LNCaP clone FGC (cell line): ENCODE measurements around the gene TMEM52.

ENCODE experiments used
- DNase-seq: peaks from one replicate; pipeline ENCODE4 v3.0.0-alpha.2; 2011; ENCODE audit warnings: low read depth
- H3K4me3 ChIP-seq: 2 replicates; pipeline ENCODE4 v1.5.1; 2011; ENCODE audit warnings: mild to moderate bottlenecking, low read depth, low read length, control low read depth
- TF ChIP-seq, protein P1 (sequence below): IDR thresholded peaks from 2 replicates; pipeline ENCODE4 v1.5.1; 2012; ENCODE audit warnings: mild to moderate bottlenecking; ENCODE audit not compliant: control insufficient read depth, insufficient read depth; ENCODE audit errors: extremely low read depth

The TMEM52 gene

DNA sequence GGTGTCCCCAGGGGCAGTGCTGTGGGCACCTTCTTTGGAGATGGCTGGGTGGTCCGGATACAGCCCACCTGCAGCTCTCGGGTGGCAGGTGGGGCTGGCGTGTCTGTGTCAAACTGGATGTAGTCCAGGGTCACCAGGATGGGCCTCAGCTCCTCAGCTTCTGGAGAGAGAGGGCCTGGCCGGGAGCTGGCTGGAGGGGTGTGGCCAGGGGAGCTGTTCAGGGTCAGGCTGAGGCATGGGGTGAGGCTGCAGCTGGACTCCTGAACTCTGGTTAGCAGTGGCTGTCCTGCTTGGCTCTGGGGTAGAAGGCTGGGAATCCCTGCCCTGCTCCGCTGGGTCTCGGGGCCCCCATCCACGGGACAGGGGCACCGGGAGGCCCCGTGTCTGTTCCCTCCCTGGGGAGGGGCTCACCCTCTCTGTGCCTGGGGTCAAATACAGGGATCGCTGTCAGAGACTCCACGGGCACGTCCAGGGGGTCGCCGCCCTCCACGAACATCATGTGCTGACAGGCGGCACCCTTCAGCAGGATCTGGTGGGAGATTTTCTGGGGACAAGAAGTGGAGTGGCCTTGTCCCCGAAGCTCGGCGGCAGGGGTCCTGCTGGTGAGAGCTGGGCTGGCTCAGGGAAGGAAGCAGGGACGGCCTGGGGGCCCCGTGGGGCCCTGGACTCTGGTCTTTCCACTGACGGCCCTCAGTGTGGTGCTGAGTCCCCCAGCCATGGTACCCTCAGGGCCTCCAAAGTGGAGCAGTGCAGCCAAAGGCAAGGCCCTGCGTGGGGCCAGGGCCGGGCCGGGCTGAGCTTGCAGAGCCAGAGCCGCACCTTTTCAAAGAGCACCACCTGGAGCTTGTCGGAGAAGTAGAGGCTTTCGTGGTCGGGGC, 4.1 kb upstream of the TMEM52 start:
- TF ChIP-seq, protein P1, sequence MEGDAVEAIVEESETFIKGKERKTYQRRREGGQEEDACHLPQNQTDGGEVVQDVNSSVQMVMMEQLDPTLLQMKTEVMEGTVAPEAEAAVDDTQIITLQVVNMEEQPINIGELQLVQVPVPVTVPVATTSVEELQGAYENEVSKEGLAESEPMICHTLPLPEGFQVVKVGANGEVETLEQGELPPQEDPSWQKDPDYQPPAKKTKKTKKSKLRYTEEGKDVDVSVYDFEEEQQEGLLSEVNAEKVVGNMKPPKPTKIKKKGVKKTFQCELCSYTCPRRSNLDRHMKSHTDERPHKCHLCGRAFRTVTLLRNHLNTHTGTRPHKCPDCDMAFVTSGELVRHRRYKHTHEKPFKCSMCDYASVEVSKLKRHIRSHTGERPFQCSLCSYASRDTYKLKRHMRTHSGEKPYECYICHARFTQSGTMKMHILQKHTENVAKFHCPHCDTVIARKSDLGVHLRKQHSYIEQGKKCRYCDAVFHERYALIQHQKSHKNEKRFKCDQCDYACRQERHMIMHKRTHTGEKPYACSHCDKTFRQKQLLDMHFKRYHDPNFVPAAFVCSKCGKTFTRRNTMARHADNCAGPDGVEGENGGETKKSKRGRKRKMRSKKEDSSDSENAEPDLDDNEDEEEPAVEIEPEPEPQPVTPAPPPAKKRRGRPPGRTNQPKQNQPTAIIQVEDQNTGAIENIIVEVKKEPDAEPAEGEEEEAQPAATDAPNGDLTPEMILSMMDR, result no peak
- no peak for DNase-seq
- no peak overlapping the region for H3K4me3 ChIP-seq

DNA sequence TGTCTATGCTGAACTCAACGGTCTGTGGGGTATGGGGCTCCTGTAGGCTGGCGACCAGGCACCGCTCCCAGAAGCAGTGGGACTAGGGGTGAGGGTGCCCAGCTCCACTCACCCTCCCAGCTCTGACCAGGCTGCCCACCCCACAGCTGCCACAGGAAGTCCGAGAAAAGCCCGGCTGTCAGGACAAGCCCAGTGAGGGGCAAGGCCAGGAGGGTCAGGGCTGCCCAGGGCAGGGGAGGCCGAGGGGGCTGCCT, 3.5 kb upstream of the TMEM52 start:
- no peak overlapping the region for H3K4me3 ChIP-seq
- DNase-seq, result no peak
- TF ChIP-seq, protein P1, result no peak

- TF ChIP-seq, protein P1, result no peak
- H3K4me3 ChIP-seq, result no peak overlapping the region
- DNase-seq, result no peak
These were observed 3.0 kb upstream of the TMEM52 start for GRCh38 chr1:1921901-1922701.

DNA sequence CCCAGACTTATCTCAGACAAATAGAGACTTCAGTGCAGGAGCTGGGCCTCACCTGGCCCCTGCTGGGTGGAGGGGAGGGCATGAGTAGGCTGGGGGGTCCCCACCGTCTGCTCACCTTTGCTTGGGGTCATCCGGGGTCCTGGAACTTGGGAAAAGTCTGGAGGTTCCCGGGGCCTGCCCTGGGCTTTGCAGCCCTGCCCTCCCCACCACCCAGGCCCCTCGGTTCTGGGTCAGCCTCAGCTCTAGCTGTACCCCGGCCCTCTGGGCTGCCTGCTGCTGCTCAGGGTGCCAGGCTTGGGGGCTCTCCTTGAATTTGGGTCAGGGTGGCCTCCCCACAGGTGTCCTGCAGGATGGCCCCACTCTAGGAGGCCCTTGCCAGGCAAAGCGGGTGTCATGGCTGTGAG, 2.4 kb upstream of the TMEM52 start:
- TF ChIP-seq, protein P1, result no peak
- no peak overlapping the region for H3K4me3 ChIP-seq
- DNase-seq, result no peak

DNA sequence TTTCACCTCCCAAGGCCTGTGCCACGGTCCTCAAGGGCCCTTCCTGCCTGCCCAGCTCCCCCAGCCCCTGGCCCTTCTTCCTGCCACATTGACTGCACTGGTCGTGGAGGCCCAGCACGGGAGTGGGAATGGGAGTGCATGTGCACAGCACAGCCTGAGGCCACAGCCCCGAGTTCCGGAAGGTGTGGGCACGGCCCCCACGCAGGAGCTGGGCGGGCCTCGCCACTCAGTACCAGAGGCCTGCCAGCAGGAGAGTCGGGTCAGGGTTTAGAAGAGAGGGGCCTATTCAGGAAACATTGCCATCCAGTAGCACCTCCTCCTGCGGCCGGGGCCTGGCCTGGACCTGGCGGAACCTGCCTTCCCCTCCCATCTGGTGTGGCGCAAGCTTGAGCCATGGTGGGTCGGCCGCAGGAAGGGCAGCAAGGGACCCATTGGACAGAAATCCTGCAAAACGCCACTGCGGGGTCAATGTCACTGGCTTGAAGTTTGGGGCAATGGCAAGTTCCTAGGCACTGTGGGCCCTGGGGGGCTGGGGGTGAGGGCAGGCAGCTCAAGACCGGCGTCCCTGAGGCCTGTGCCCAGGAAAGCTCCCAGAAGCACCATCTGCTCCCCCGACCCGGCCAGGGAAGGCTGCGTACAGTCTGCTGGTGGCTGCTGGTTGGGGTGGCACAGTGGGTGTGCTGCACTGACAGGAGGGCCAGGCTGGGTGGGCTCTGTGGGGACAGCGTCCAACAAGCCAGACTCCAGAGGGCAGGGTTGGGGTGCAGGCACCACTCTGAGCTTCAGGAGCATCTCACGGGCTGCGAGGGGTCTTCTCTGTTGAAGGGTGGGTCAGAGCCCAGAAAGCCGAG, 1.8 kb upstream of the TMEM52 start:
- no peak overlapping the region for H3K4me3 ChIP-seq
- TF ChIP-seq, protein P1, result no peak
- no peak for DNase-seq

GRCh38 chr1:1920057-1920607, 1.1 kb upstream of the TMEM52 start:
- H3K4me3 ChIP-seq, result no peak overlapping the region
- no peak for DNase-seq
- TF ChIP-seq, protein P1, result no peak
